Breast epithelium (tissue), 3 donors: ENCODE data around the gene MAP3K2.
A peak's percentile ranks its signal among the peaks of the same experiment; 100 is the strongest.

Experiments used
- POLR2AphosphoS5 ChIP-seq, 3 donors: sonication (generic); formaldehyde crosslinking; IDR thresholded peaks; one replicate each; pipeline ENCODE4 v1.6.1; 2017; ENCODE audit warnings: antibody characterized with exemption in 3 of 3
- TF ChIP-seq, protein P1 (sequence below), 3 donors: fragments of 450-650 bp; IDR thresholded peaks; one replicate each; pipeline ENCODE4 v1.5.1; 2016 to 2017; ENCODE audit warnings: antibody characterized with exemption in 3 of 3, mild to moderate bottlenecking in 3 of 3, moderate library complexity in 3 of 3

DNA sequence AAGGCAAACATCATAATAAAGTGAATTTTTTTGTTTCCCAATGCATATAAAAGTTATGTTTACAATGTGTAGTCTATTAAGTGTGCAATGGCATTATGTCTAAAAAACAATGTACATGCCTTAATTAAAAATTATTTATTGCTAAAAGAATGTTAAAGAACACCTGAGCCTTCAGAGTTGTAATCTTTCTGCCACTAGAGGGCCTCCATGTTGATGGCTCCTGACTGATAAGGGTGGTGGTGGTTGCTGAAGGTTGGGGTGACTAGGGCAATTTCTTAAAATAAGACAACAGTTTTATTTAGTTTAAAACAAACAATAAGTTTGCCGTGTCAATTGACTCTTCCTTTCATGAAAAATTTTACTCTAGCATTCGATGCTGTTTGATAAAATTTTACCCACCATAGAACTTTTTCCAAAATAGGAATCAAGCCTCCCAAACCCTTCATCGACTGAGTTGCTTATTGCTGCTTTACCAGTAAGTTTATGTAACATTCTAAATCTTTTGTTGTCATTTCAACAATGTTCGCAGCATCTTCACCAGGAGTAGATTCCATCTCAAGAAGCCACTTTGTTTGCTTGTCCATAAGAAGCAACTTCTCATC lies 32.3 kb downstream of the MAP3K2 start:
- no peak for TF ChIP-seq POLR2AphosphoS5 (IDR thresholded peaks at IDR 0.05)
- TF ChIP-seq, protein P1, sequence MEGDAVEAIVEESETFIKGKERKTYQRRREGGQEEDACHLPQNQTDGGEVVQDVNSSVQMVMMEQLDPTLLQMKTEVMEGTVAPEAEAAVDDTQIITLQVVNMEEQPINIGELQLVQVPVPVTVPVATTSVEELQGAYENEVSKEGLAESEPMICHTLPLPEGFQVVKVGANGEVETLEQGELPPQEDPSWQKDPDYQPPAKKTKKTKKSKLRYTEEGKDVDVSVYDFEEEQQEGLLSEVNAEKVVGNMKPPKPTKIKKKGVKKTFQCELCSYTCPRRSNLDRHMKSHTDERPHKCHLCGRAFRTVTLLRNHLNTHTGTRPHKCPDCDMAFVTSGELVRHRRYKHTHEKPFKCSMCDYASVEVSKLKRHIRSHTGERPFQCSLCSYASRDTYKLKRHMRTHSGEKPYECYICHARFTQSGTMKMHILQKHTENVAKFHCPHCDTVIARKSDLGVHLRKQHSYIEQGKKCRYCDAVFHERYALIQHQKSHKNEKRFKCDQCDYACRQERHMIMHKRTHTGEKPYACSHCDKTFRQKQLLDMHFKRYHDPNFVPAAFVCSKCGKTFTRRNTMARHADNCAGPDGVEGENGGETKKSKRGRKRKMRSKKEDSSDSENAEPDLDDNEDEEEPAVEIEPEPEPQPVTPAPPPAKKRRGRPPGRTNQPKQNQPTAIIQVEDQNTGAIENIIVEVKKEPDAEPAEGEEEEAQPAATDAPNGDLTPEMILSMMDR (IDR thresholded peaks at IDR 0.05), result peak in 2 of 3 donors; percentile 22 to 25
